NT2/D1 (cell line): Measurements from ENCODE around the gene SLC38A8.

Experiments used
- DNase-seq: peaks from one replicate; pipeline ENCODE4 v3.0.0-alpha.2; 2011; ENCODE audit warnings: low read depth, low spot score
- H3K27me3 ChIP-seq: 2 replicates; pipeline ENCODE4 v1.6.0; 2011; ENCODE audit warnings: mild to moderate bottlenecking; ENCODE audit not compliant: insufficient read length, insufficient read depth
- H3K36me3 ChIP-seq: 2 replicates; pipeline ENCODE4 v1.6.1; 2011; ENCODE audit warnings: mild to moderate bottlenecking, low read length, mixed read lengths; ENCODE audit not compliant: insufficient read depth, insufficient read length
- H3K4me1 ChIP-seq: 2 replicates; pipeline ENCODE4 v1.5.1; 2011; ENCODE audit not compliant: insufficient read depth, insufficient read length
- H3K4me3 ChIP-seq: 2 replicates; pipeline ENCODE4 v1.5.1; 2011; ENCODE audit warnings: low read depth; ENCODE audit not compliant: insufficient read length
- H3K9ac ChIP-seq: 2 replicates; pipeline ENCODE4 v1.6.0; 2011; ENCODE audit warnings: low read depth; ENCODE audit not compliant: insufficient read length
- H3K9me3 ChIP-seq: 2 replicates; pipeline ENCODE4 v1.5.1; 2011; ENCODE audit warnings: mild to moderate bottlenecking, low read length; ENCODE audit not compliant: insufficient read depth
- SUZ12 ChIP-seq: IDR thresholded peaks from 2 replicates; pipeline ENCODE4 v1.6.1; 2011; ENCODE audit not compliant: insufficient read length, insufficient read depth; ENCODE audit errors: extremely low read depth
- YY1 ChIP-seq: IDR thresholded peaks from 2 replicates; pipeline ENCODE4 v1.6.1; 2011; ENCODE audit not compliant: insufficient read length, insufficient read depth
- ZNF274 ChIP-seq: IDR thresholded peaks from 2 replicates; pipeline ENCODE4 v1.6.1; 2011; ENCODE audit warnings: mild to moderate bottlenecking, low read depth, low read length

The SLC38A8 gene

GRCh38 chr16:84080378-84080777 lies 37.8 kb upstream of the SLC38A8 start:
- Histone ChIP-seq H3K9ac (no peak overlapping the region), H3K4me3 (no peak overlapping the region), H3K4me1 (no peaks in the 10 kb centered on the region), H3K27me3 (no peaks in the 10 kb centered on the region), H3K36me3 (peaks cover 82% of the 10 kb centered on the region), H3K9me3 (no peaks in the 10 kb centered on the region)
- no peak for TF ChIP-seq YY1
- DNase-seq, result no peak

GRCh38 chr16:84079664-84080063 lies 37.1 kb upstream of the SLC38A8 start:
- TF ChIP-seq SUZ12 (no peak), YY1 (no peak), ZNF274 (no peak)
- Histone ChIP-seq H3K9ac (no peak overlapping the region), H3K4me1 (no peaks in the 10 kb centered on the region), H3K9me3 (no peaks in the 10 kb centered on the region), H3K4me3 (no peak overlapping the region), H3K27me3 (no peaks in the 10 kb centered on the region), H3K36me3 (peaks cover 85% of the 10 kb centered on the region)
- DNase-seq, result no peak

GRCh38 chr16:84075376-84075775 lies 32.8 kb upstream of the SLC38A8 start:
- Histone ChIP-seq H3K4me3 (no peak overlapping the region), H3K9ac (no peak overlapping the region), H3K4me1 (no peaks in the 10 kb centered on the region), H3K36me3 (peaks cover 80% of the 10 kb centered on the region), H3K9me3 (no peaks in the 10 kb centered on the region), H3K27me3 (no peaks in the 10 kb centered on the region)
- no peak for TF ChIP-seq YY1
- TF ChIP-seq SUZ12, result no peak
- TF ChIP-seq ZNF274, result no peak
- no peak for DNase-seq

GRCh38 chr16:84074721-84075120 lies 32.1 kb upstream of the SLC38A8 start:
- H3K36me3 ChIP-seq, result peaks cover 80% of the 10 kb centered on the region
- TF ChIP-seq ZNF274 (no peak), SUZ12 (no peak), YY1 (no peak)
- no peak for DNase-seq
- H3K9ac ChIP-seq, result no peak overlapping the region
- H3K4me3 ChIP-seq, result no peak overlapping the region
- no peaks in the 10 kb centered on the region for H3K9me3 ChIP-seq
- H3K27me3 ChIP-seq, result no peaks in the 10 kb centered on the region
- H3K4me1 ChIP-seq, result no peaks in the 10 kb centered on the region

- H3K4me3 ChIP-seq, result no peak overlapping the region
- H3K36me3 ChIP-seq, result peaks cover 92% of the 10 kb centered on the region
- H3K9me3 ChIP-seq, result no peaks in the 10 kb centered on the region
- DNase-seq, result no peak
- no peaks in the 10 kb centered on the region for H3K27me3 ChIP-seq
- TF ChIP-seq SUZ12, result no peak
- TF ChIP-seq ZNF274, result no peak
- TF ChIP-seq YY1, result no peak
- H3K9ac ChIP-seq, result no peak overlapping the region
- no peaks in the 10 kb centered on the region for H3K4me1 ChIP-seq
Observed at GRCh38 chr16:84072014-84072413, 29.4 kb upstream of the SLC38A8 start.

- no peak for TF ChIP-seq YY1
- no peak for TF ChIP-seq ZNF274
- no peak for TF ChIP-seq SUZ12
- Histone ChIP-seq H3K36me3 (peaks cover 91% of the 10 kb centered on the region), H3K4me3 (no peak overlapping the region), H3K27me3 (no peaks in the 10 kb centered on the region), H3K9me3 (no peaks in the 10 kb centered on the region), H3K9ac (no peak overlapping the region), H3K4me1 (no peaks in the 10 kb centered on the region)
- DNase-seq, result no peak
Observed at GRCh38 chr16:84071121-84071520, 28.5 kb upstream of the SLC38A8 start.

- no peak for DNase-seq
- Histone ChIP-seq H3K4me3 (no peak overlapping the region), H3K36me3 (peaks cover 91% of the 10 kb centered on the region), H3K9ac (no peak overlapping the region), H3K27me3 (no peaks in the 10 kb centered on the region), H3K9me3 (no peaks in the 10 kb centered on the region), H3K4me1 (no peaks in the 10 kb centered on the region)
- no peak for TF ChIP-seq SUZ12
- TF ChIP-seq YY1, result no peak
- no peak for TF ChIP-seq ZNF274
Observed at GRCh38 chr16:84069540-84069939, 26.9 kb upstream of the SLC38A8 start.

- Histone ChIP-seq H3K4me1 (no peaks in the 10 kb centered on the region), H3K9ac (no peak overlapping the region), H3K4me3 (no peak overlapping the region), H3K27me3 (no peaks in the 10 kb centered on the region), H3K9me3 (no peaks in the 10 kb centered on the region), H3K36me3 (peaks cover 91% of the 10 kb centered on the region)
- DNase-seq, result no peak
- TF ChIP-seq YY1 (no peak), SUZ12 (no peak), ZNF274 (no peak)
Observed at GRCh38 chr16:84068783-84069462, 26.3 kb upstream of the SLC38A8 start.
